Left lung (tissue), 10 donors: Measurements from ENCODE around the gene HACD3. TPM values are rescaled to one million over a fixed set of nuclear protein-coding genes. Genes with fewer than 3 reads are reported as not detected.
"Not testable (repeated sequence)": the region's sequence is repeated elsewhere in the genome, so short reads cannot be mapped to it uniquely, and the experiment has no call there.

Source experiments
- ATAC-seq: fragments of 200-7000 bp; cut with Tn5 transposase; one replicate; pipeline ENCODE4 v1.9.1; 2020; ENCODE audit warnings: moderate library complexity
- DNase-seq, 4 donors: peaks; one replicate each; pipeline ENCODE4 v3.0.0-alpha.2; 2013 to 2020
- H3K27ac ChIP-seq, 2 donors: fragments of 200-600 bp; sonication (generic) in 1 of 2; one replicate each; pipeline versions ENCODE4 v1.5.0 to v1.8.0; 2020 to 2021
- H3K27me3 ChIP-seq, 2 donors: fragments of 200-600 bp; sonication (generic) in 1 of 2; one replicate each; pipeline versions ENCODE4 v1.5.0 to v1.8.0; 2020 to 2021
- H3K36me3 ChIP-seq, 2 donors: fragments of 200-600 bp; sonication (generic) in 1 of 2; one replicate each; pipeline versions ENCODE4 v1.5.0 to v1.8.0; 2020 to 2021
- H3K4me1 ChIP-seq, 2 donors: fragments of 200-600 bp; one replicate each; pipeline ENCODE4 v1.8.0; 2021
- H3K4me3 ChIP-seq, 2 donors: fragments of 200-600 bp; sonication (generic) in 1 of 2; one replicate each; pipeline versions ENCODE4 v1.5.0 to v1.8.0; 2020 to 2021; ENCODE audit warnings: mild to moderate bottlenecking in 1 of 2
- H3K9me3 ChIP-seq, 2 donors: fragments of 200-600 bp; sonication (generic) in 1 of 2; one replicate each; pipeline versions ENCODE4 v1.5.0 to v1.8.0; 2020 to 2021
- CTCF ChIP-seq, 2 donors: fragments of 200-600 bp; sonication (generic) in 1 of 2; IDR thresholded peaks; one replicate each; pipeline versions ENCODE4 v1.5.0 to v1.8.0; 2021; ENCODE audit warnings: antibody characterized with exemption in 2 of 2
- intact Hi-C, 2 donors: fragments of 100-400 bp; cut with DNase I; formaldehyde crosslinking; loops; one replicate each; pipeline versions ENCODE4 v1.11.2 to v1.14.2; 2022
- polyA plus RNA-seq, 6 donors: library from polyadenylated mRNA; unstranded; fragments of 120-200 nt; gene quantifications; one replicate each; pipeline ENCODE4 v1.2.1, GENCODE V29; 2013; ENCODE audit not compliant: insufficient read length in 6 of 6
- total RNA-seq, 2 donors: library from RNA; stranded (reverse); fragmentation: NEBNext Ultra II Directional; extraction: Animal tissue kit (Norgen Biotek cat#: 25700); gene quantifications; one replicate each; pipeline ENCODE4 v1.2.1, GENCODE V29; 2021
- donor health status: DM: no; HTN: yes; CAD: no.
- donor health status: DM: no; HTN: no; CAD: no.

HACD3 gene
- total and polyA plus RNA-seq, 8 donors, result 51.1 to 191 (median 159) TPM

DNA sequence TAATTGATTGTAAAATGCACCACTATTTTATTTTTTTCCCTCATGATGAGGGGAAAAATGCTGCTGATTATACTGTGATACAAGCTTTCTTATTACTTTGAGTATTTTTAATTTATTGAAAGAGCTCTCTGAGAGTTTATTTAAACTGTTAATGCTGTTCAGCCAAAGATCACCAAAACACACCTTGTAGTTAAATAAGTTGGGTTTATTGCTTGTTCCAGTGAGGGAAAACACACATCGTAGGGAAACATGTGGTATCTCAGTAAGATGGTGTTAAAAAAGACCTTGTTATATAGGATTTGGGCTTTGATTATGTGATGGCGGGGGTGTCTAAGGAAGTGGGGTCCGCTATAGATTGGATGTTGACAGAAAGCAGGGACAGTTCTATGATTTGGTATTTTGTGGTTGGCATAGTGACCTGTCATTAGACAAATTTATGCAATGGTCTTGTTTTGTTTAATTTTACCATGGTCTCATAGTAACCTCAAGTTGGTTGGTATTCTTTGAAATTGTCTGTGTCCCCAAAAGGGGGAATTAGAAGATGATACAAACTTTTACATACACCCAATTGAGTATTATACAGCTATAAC is 11.1 kb downstream of the HACD3 start:
- Histone ChIP-seq H3K27me3 (no peaks in the 10 kb centered on the region), H3K4me3 (no peak overlapping the region), H3K9me3 (no peaks in the 10 kb centered on the region), H3K4me1 (no peaks in the 10 kb centered on the region), H3K27ac (no peak overlapping the region), H3K36me3 (no peaks in the 10 kb centered on the region)
- no peak for TF ChIP-seq CTCF (IDR thresholded peaks at IDR 0.05)
- ATAC-seq (no peak), DNase-seq (no peak)
- intact Hi-C loops, result no loop called here

- intact Hi-C loops, result no loop called here
- no peak for TF ChIP-seq CTCF (IDR thresholded peaks at IDR 0.05)
- ATAC-seq, result no peak
Measured at GRCh38 chr15:65547841-65548240, 17.6 kb downstream of the HACD3 start.

GRCh38 chr15:65549288-65549687 is 19.0 kb downstream of the HACD3 start:
- H3K36me3 ChIP-seq, H3K4me3 ChIP-seq, H3K4me1 ChIP-seq, intact Hi-C loops, ATAC-seq, DNase-seq, H3K9me3 ChIP-seq, H3K27me3 ChIP-seq, H3K27ac ChIP-seq: not testable (repeated sequence)

More at GRCh38 chr15:65547841-65548240, 17.6 kb downstream of the HACD3 start:
- Histone ChIP-seq H3K27me3 (no peaks in the 10 kb centered on the region), H3K27ac (no peak overlapping the region), H3K9me3 (no peaks in the 10 kb centered on the region), H3K4me3 (no peak overlapping the region), H3K36me3 (no peaks in the 10 kb centered on the region), H3K4me1 (peaks cover 0 to 7% of the 10 kb centered on the region in 2 donors)
- no peak for DNase-seq

DNA sequence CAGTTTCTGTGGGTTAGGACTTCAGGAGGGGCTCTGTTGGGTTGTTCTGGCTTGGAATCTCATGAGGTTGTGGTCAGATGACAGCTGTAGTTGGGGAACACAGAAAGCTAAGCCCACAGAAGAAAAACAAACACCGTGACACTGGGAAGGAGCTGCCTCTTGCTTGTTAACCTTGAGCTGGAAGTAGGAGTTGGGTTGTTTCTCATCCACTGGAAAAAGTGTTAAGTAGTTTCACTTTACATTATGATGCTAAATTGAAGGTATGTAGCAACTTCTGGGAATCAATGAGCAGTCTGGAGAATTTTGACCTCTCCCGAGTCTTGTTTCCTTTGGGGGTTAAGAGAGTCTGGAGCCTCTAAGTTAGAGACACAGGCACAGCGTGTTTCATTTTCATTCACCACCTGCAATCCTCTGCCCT is 20.4 kb downstream of the HACD3 start:
- intact Hi-C loops, result no loop called here
- no peaks in the 10 kb centered on the region for H3K27me3 ChIP-seq
- DNase-seq (peak in 1 of 4 donors; percentile 8), ATAC-seq (peak; percentile 73)
- peaks cover 0 to 10% of the 10 kb centered on the region in 2 donors for H3K36me3 ChIP-seq
- peaks cover 0 to 7% of the 10 kb centered on the region in 2 donors for H3K4me1 ChIP-seq
- TF ChIP-seq CTCF (IDR thresholded peaks at IDR 0.05), result no peak
- H3K9me3 ChIP-seq, result no peaks in the 10 kb centered on the region
- no peak overlapping the region for H3K4me3 ChIP-seq
- H3K27ac ChIP-seq, result no peak overlapping the region

- ATAC-seq (peak; percentile 39), DNase-seq (no peak)
- Histone ChIP-seq H3K4me3 (no peak overlapping the region), H3K36me3 (peaks cover 0 to 15% of the 10 kb centered on the region in 2 donors), H3K4me1 (peaks cover 0 to 7% of the 10 kb centered on the region in 2 donors), H3K9me3 (no peaks in the 10 kb centered on the region), H3K27ac (no peak overlapping the region), H3K27me3 (no peaks in the 10 kb centered on the region)
- TF ChIP-seq CTCF (IDR thresholded peaks at IDR 0.05), result no peak
- intact Hi-C loops, result no loop called here
Measured at GRCh38 chr15:65551183-65551582, 20.9 kb downstream of the HACD3 start.

DNA sequence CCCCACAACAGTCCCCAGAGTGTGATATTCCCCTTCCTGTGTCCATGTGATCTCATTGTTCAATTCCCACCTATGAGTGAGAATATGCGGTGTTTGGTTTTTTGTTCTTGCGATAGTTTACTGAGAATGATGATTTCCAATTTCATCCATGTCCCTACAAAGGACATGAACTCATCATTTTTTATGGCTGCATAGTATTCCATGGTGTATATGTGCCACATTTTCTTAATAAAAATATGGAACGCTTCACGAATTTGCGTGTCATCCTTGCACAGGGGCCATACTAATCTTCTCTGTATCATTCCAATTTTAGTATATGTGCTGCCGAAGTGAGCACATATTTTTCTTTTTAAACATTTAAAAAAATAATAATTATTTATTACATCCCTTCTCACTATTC is 22.6 kb downstream of the HACD3 start:
- H3K9me3 ChIP-seq, H3K4me1 ChIP-seq, intact Hi-C loops, DNase-seq, H3K27ac ChIP-seq, H3K27me3 ChIP-seq, H3K4me3 ChIP-seq, ATAC-seq: not testable (repeated sequence)
- H3K36me3 ChIP-seq, result peaks cover 0 to 22% of the 10 kb centered on the region in 2 donors
